Adipocyte (in vitro differentiated cells): Measurements from ENCODE around the gene KRT73.

Experiments
- DNase-seq: peaks from one replicate; pipeline ENCODE4 v3.0.0-alpha.2; 2015; ENCODE audit warnings: low read depth
- H3K27me3 ChIP-seq: replicated peaks from 2 replicates; pipeline ENCODE4 v1.7.0; 2013; ENCODE audit warnings: mild to moderate bottlenecking, low read length, moderate library complexity; ENCODE audit not compliant: control insufficient read depth, insufficient read depth
- H3K36me3 ChIP-seq: 2 replicates; pipeline ENCODE4 v1.7.0; 2013; ENCODE audit warnings: low read length, mild to moderate bottlenecking, moderate library complexity; ENCODE audit not compliant: control insufficient read depth, insufficient read depth, severe bottlenecking
- H3K4me1 ChIP-seq: 2 replicates; pipeline ENCODE4 v1.7.0; 2013; ENCODE audit warnings: mild to moderate bottlenecking, low read length, moderate library complexity; ENCODE audit not compliant: control insufficient read depth, insufficient read depth
- H3K4me3 ChIP-seq: 2 replicates; pipeline ENCODE4 v1.7.0; 2013; ENCODE audit warnings: mild to moderate bottlenecking, low read length, moderate library complexity
- H3K9ac ChIP-seq: 2 replicates; pipeline ENCODE4 v1.7.0; 2013; ENCODE audit warnings: mild to moderate bottlenecking, low read length, moderate library complexity
- H3K9me3 ChIP-seq: 2 replicates; pipeline ENCODE4 v1.7.0; 2013; ENCODE audit warnings: mild to moderate bottlenecking, low read length, moderate library complexity; ENCODE audit not compliant: control insufficient read depth

KRT73 gene

DNA sequence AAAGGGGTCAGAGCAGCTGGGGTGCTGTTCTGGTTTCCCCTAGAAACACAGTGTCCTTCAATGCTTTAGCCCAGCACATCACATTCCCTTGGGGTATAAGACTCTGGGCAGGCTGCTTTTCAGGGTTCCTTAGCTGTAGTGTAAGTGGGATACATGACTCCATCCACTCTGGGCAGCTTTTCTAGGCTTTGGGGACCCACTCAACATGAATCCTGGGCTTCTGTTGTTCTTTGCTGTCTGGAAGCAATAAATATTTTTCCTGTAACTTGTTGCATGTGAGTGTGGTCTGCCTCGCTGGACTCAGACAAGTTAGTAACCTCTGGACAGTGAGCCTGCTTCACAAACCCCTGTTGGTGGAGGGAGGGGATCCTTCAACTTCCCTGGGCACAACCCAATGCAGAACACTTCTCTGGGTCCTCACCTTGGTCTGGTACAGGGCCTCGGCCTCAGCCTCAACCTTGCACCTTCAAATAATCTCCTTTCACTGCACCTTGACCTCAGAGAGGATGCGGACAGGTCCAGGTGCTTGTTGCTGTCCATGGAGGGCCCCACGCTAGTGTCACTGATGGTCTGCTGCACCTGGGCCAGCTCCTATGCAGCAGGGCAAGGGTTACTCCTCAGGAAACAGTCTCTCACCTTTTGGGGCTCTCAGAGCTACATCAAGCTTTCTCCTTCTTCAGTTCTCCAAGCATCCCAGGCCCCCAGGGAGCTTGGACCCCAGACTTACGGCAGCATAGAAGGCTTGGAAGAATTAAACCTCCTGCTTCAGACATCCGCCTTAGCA is 13.5 kb upstream of the KRT73 start:
- DNase-seq, result no peak
- Histone ChIP-seq H3K4me1 (peaks cover 2% of the 10 kb centered on the region), H3K27me3 (peaks cover 81% of the 10 kb centered on the region), H3K9me3 (no peaks in the 10 kb centered on the region), H3K4me3 (no peak overlapping the region), H3K36me3 (no peaks in the 10 kb centered on the region), H3K9ac (no peak overlapping the region)

- Histone ChIP-seq H3K27me3 (peaks cover 87% of the 10 kb centered on the region), H3K4me1 (no peaks in the 10 kb centered on the region), H3K4me3 (no peak overlapping the region), H3K9me3 (no peaks in the 10 kb centered on the region), H3K9ac (no peak overlapping the region), H3K36me3 (no peaks in the 10 kb centered on the region)
- DNase-seq, result no peak
These were observed 12.9 kb upstream of the KRT73 start for GRCh38 chr12:52631264-52631663.

- peaks cover 88% of the 10 kb centered on the region for H3K27me3 ChIP-seq
- no peak for DNase-seq
These were observed 12.3 kb upstream of the KRT73 start for GRCh38 chr12:52630599-52631200.

DNA sequence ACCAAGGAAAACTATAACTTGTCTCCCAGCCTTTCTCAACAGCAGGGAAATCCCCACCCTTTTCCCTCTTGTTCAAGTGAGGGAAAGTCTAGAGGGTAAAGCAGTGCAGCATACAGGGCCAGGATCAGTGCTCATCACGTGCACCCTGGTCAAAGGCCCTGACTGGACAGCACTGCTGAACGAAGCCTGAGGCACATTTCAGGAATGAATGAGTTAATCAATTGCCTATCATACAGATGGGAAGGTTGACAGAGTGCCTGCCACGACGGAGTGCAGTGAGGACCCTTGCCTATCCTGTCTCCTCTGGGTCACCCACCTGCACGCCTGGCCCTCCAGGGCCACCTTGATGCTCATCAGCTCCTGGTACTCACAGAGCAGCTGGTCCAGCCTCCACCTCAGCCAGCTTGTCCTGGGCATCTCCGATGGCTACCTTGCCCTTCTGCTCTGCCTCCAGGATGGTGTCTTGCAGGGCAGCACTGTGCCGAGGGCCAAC is 11.7 kb upstream of the KRT73 start:
- no peak for DNase-seq
- Histone ChIP-seq H3K27me3 (peaks cover 89% of the 10 kb centered on the region), H3K4me1 (no peaks in the 10 kb centered on the region), H3K36me3 (no peaks in the 10 kb centered on the region), H3K9me3 (no peaks in the 10 kb centered on the region), H3K9ac (no peak overlapping the region), H3K4me3 (no peak overlapping the region)

More at GRCh38 chr12:52630599-52631200, 12.3 kb upstream of the KRT73 start:
- Histone ChIP-seq H3K36me3 (no peaks in the 10 kb centered on the region), H3K9me3 (no peaks in the 10 kb centered on the region), H3K9ac (no peak overlapping the region), H3K4me1 (no peaks in the 10 kb centered on the region), H3K4me3 (no peak overlapping the region)

GRCh38 chr12:52629281-52630007 is 11.1 kb upstream of the KRT73 start:
- Histone ChIP-seq H3K9ac (no peak overlapping the region), H3K4me1 (no peaks in the 10 kb centered on the region), H3K27me3 (peaks cover 87% of the 10 kb centered on the region), H3K4me3 (no peak overlapping the region), H3K36me3 (no peaks in the 10 kb centered on the region), H3K9me3 (peaks cover 2% of the 10 kb centered on the region)
- DNase-seq, result no peak

GRCh38 chr12:52628841-52629240 is 10.5 kb upstream of the KRT73 start:
- Histone ChIP-seq H3K36me3 (no peaks in the 10 kb centered on the region), H3K9ac (no peak overlapping the region), H3K27me3 (peaks cover 84% of the 10 kb centered on the region), H3K4me3 (no peak overlapping the region), H3K4me1 (no peaks in the 10 kb centered on the region), H3K9me3 (peaks cover 8% of the 10 kb centered on the region)
- no peak for DNase-seq

DNA sequence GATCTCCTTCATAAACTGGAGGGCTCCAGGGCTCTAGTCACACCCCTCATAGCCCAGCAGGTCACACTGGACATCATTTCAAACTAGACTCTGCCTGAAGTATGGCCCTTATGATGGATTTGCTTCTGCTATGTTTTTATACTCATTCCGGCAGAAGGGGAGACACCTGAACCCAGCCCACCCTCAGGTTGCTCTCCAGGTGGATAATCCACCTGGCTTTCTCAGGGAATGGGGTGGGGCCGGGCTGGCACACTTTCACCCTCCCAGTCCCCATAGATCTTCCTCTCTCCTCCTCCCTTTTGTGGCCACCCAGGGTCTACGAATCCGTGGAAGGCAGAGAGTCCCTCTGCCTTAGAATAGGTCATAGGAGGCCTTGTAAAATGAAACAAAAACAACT is 9.8 kb upstream of the KRT73 start:
- no peak overlapping the region for H3K9ac ChIP-seq
- H3K4me3 ChIP-seq, result no peak overlapping the region
- H3K27me3 ChIP-seq, result peaks cover 77% of the 10 kb centered on the region
- no peak for DNase-seq
- H3K36me3 ChIP-seq, result no peaks in the 10 kb centered on the region
- H3K9me3 ChIP-seq, result peaks cover 13% of the 10 kb centered on the region
- H3K4me1 ChIP-seq, result no peaks in the 10 kb centered on the region

DNA sequence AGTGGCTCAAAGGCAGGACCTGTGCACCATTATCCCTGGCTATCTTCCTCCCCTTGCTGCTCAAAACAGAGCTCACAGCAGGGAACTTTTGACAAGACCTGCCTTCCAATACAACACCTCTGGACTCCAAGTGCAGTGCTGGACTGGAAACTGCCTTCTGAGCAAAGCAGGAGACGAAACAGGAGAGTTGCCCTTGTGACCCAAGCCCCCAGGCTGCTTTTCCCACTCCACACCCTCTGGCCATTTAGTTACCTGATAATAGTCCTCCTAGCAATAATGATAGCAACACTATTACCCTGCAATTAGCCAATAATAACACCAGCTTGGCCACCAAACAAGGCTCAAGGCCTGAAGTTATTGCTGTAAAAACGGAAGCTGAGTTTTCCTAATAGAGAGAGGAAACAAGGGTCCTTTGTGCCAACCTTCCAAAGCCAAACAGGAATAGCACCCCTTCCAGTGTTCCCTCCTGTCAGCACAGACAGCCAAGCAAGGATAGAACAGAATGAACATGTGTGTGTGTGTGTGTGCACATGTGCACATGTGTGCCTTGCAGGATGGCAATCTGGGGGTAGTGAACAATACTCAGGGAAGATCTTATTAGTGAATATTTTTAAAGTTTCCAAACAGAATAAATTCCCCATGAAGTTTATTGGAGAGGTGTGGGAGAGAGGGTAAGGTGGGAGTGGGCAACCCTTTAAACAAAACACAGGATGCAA is 9.2 kb upstream of the KRT73 start:
- H3K4me1 ChIP-seq, result no peaks in the 10 kb centered on the region
- H3K27me3 ChIP-seq, result peaks cover 72% of the 10 kb centered on the region
- H3K36me3 ChIP-seq, result no peaks in the 10 kb centered on the region
- H3K9ac ChIP-seq, result no peak overlapping the region
- peaks cover 17% of the 10 kb centered on the region for H3K9me3 ChIP-seq
- no peak for DNase-seq
- no peak overlapping the region for H3K4me3 ChIP-seq

- H3K36me3 ChIP-seq, result no peaks in the 10 kb centered on the region
- H3K4me3 ChIP-seq, result no peak overlapping the region
- H3K9ac ChIP-seq, result no peak overlapping the region
- DNase-seq, result no peak
- H3K4me1 ChIP-seq, result no peaks in the 10 kb centered on the region
- peaks cover 49% of the 10 kb centered on the region for H3K27me3 ChIP-seq
- H3K9me3 ChIP-seq, result peaks cover 17% of the 10 kb centered on the region
These were observed 4.0 kb upstream of the KRT73 start for GRCh38 chr12:52622349-52622748.

DNA sequence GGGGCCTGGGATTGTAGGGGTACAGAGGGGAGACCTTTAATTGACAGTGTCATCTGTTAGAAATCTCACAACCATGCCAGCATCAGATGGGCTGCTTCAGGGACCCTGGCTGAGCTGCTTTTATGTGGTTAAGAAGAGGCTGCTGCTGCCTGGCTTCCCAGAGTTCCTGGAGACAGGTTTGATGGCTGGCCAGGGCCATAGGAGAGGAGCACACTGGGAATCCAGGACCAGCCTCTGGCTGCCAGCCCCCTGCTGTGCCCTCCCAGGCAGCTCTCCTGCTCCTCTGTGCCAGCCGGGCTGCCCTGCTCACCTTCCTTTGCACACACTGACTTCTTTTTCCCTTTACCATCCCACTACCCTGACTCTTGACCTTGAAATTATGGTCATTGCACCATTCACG is 507 bp upstream of the KRT73 start:
- H3K9me3 ChIP-seq, result peaks cover 8% of the 10 kb centered on the region
- no peak overlapping the region for H3K4me3 ChIP-seq
- DNase-seq, result no peak
- no peaks in the 10 kb centered on the region for H3K4me1 ChIP-seq
- no peak overlapping the region for H3K9ac ChIP-seq
- no peaks in the 10 kb centered on the region for H3K36me3 ChIP-seq
- peaks cover 41% of the 10 kb centered on the region for H3K27me3 ChIP-seq

- Histone ChIP-seq H3K4me3 (no peak overlapping the region), H3K9me3 (no peaks in the 10 kb centered on the region), H3K27me3 (peaks cover 48% of the 10 kb centered on the region), H3K36me3 (no peaks in the 10 kb centered on the region), H3K9ac (no peak overlapping the region), H3K4me1 (no peaks in the 10 kb centered on the region)
- DNase-seq, result no peak
These were observed 965 bp downstream of the KRT73 start for GRCh38 chr12:52617403-52617785.
